Measurements from ENCODE around the gene PHYHD1. TPM values are rescaled to one million over a fixed set of nuclear protein-coding genes. Genes with fewer than 3 reads are reported as not detected.

Gene PHYHD1
- 1 to 10 TPM; 1.3 to 4.5 TPM for total RNA-seq

GRCh38 chr9:128920381-128921058, at the start of gene PHYHD1:
TSS of gene PHYHD1 (plus strand) at chr9:128920982. CDS start at chr9:128922324, 1,342 bp downstream.

DNA sequence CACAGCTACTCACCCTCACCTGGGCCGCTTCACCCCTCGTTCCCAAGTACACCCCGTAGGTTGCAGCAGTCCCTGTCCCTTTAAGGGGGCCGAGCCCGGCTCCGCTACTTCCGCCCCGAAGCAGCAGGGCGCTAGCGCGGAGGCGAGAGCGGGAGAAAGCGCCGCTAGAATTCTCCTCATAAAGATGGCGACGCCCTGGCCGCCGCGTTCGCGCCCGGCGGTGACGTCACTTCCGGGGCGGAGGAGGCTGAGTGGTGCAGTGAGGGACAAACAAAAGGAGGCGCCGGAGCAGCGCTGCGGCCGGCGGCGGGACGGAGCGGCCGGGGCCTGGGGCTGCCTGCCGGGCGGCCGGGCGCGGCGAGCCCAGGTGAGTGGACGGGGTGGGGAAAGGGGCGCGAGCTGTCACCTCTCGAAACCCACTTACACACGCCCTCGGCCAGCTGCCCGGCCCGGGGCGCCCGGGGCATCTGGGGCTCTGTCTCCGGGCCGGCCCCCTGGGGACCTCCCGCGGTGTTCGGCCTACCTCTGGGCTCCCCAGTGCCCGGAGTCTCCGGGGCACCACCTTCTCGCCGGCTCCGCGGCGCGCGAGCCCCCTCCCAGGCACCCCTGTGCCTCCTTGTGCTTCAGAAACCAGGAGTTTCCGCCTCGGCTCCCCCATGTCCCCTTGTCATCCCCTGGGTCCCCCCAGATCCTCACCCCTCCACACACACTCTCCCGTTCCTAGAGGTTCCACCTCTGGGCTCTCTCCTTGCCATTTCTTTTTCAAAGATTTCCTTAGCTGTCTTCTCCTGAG, 38.7 kb upstream of the PHYHD1 start, which contains the start of the genes KYAT1 and LRRC8A:
Gene KYAT1 (minus strand): TSS at position 67 of the 793 bp plus-strand sequence. CDS start 36,545 bp downstream, outside the sequence.
Gene LRRC8A (plus strand): TSS at position 250 of the 793 bp plus-strand sequence. CDS start 25,032 bp downstream, outside the sequence.

DNA sequence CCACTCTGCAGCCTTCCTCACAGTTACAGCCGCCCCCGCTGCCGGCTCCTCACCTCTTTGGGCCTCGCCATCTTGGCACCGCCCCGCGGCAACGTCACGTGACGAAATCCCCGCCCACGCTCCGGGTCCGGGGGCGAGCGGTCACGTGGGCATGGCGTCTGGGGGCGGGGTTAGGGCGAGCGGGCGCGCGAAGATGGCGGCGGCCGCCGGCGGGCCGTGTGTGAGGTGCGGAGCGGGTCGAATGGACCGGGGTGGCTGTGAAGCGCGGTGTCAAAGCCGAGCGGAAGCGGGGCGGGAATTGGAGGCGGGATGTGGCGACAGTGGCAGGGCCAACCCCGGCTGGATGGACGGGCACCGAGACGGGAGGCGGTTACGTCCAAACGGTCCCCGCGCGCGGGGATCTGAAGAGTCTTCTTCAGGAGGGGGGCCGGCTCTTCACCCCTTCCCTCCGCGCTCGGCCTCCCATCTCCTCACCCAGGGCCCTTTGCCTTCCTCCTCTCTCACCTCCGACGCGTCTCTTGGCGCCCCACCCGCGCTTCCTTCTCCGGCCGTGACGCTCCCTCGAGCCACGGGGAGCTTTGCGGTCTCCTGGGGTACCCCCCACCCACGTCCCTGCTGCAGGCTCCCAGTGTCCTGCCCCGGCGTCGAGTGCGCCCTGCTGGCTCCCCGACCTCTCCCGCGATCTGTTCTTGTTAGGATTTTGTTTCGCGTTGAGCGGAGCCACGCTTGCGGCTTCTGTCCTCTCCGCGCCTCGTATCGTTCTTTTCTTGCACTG, 26.9 kb downstream of the PHYHD1 start, which contains the start of the genes DOLK and NUP188:
Gene DOLK (minus strand): TSS at position 77 of the 775 bp plus-strand sequence. CDS start 300 bp downstream, outside the sequence.
Gene NUP188 (plus strand): TSS at position 173 of the 775 bp plus-strand sequence. CDS start 21 bp downstream, at position 194.

Other genes with a start within 250 kb of the PHYHD1 start
- 100 to 1,000 TPM; 220 to 385 TPM for gene SET, start 231.8 kb upstream of the PHYHD1 start, total RNA-seq
- gene PKN3, start 218.5 kb upstream of the PHYHD1 start, total RNA-seq: 10 to 100 TPM in 1 of 2 donors, 1 to 10 TPM in 1; 5.2 to 11.7 TPM
- 10 to 100 TPM; 36.5 to 69.6 TPM for gene ZDHHC12, start 196.9 kb upstream of the PHYHD1 start, total RNA-seq
- 10 to 100 TPM; 14.0 to 19.3 TPM for gene ZER1, start 149.1 kb upstream of the PHYHD1 start, total RNA-seq
- gene TBC1D13, start 133.7 kb upstream of the PHYHD1 start, total RNA-seq: 10 to 100 TPM; 11.0 TPM
- 10 to 100 TPM; 21.7 to 25.6 TPM for gene ENDOG, start 102.5 kb upstream of the PHYHD1 start, total RNA-seq
- gene SPOUT1, start 91.2 kb upstream of the PHYHD1 start, total RNA-seq: 10 to 100 TPM; 15.8 to 23.0 TPM
- gene KYAT1, start 39.0 kb upstream of the PHYHD1 start, total RNA-seq: 10 to 100 TPM in 1 of 2 donors, 1 to 10 TPM in 1; 7.2 to 12.3 TPM
- 10 to 100 TPM; 49.9 to 51.0 TPM for gene LRRC8A, start 38.8 kb upstream of the PHYHD1 start, total RNA-seq
- gene DOLK, start 26.6 kb downstream of the PHYHD1 start, total RNA-seq: 10 to 100 TPM; 34.1 to 37.3 TPM
- 10 to 100 TPM; 58.8 to 65.6 TPM for gene NUP188, start 26.7 kb downstream of the PHYHD1 start, total RNA-seq
- 10 to 100 TPM; 28.3 to 33.0 TPM for gene SH3GLB2, start 107.3 kb downstream of the PHYHD1 start, total RNA-seq
- 10 to 100 TPM; 15.5 to 19.3 TPM for gene MIGA2, start 115.6 kb downstream of the PHYHD1 start, total RNA-seq
- gene DOLPP1, start 160.1 kb downstream of the PHYHD1 start, total RNA-seq: 10 to 100 TPM in 1 of 2 donors, 1 to 10 TPM in 1; 10.0 to 10.3 TPM
- 10 to 100 TPM; 17.3 to 28.6 TPM for gene CRAT, start 189.8 kb downstream of the PHYHD1 start, total RNA-seq
- 10 to 100 TPM; 72.6 to 82.6 TPM for gene PTPA, start 190.4 kb downstream of the PHYHD1 start, total RNA-seq

All from melanocyte of skin (primary cell).